NCI-H748 treated with DMSO at 0.1 percent for 48 hours (cell line): ENCODE measurements around the gene ZNF521.

Experiments
- DNase-seq: peaks from one replicate; lab custom pipeline; 2025; lab: John Stamatoyannopoulos, UW

The ZNF521 gene

DNA sequence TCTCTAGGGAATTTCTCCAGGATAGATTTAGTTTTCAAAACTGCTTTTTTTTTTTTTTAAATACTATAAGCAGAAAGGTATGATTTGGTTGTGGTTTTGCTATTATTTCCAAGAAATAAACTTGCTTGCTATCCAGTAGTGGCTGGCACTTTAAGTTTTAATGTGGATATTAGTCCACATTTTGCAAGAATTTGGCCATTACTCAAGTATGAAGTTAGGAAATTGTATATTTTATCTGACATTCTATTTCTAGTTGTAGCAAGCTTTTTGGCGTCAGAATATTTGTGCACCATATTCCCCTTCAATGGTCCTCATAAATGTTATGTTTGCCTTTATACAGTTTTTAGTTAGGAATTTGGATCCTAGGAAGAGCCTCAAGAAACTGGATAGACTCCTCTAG is 226.3 kb downstream of the ZNF521 start:
- DNase-seq, result no peak

DNA sequence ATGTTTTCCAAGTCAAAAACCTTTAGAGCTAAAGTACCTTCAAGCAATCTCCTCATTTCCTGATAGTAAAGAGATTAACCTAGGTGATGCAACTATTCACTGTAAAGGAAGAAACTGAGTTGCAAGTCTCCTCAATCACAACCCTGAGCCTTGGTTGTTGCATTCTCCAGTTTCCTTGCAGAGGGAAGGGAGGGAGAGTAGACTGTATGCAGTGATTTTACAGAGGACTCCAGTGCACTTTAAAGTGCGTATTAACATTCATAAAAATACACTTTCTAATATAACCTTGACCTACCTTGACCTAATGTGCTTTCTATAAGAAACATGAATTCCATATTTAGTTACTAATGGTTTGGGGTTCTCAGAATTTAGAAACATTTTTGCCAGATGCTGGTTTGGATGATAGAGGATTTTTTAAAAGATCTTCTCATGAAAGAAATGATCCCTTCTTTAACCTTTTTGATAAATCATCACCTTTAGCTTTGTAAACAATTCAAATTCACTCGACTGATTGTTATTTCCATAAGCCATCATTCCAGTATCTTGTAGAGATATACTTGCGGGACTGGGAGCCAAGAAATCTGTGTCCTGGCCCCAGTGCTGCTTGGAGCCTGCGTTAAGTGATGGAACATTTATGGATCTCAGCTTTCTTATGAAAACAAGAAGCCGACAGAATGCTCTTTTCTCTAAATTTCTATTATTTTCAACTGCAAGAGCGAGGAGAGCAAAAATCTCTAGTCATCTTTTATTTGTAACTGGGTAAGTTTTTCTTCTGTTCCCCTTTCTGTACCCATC is 228.3 kb downstream of the ZNF521 start:
- no peak for DNase-seq

DNA sequence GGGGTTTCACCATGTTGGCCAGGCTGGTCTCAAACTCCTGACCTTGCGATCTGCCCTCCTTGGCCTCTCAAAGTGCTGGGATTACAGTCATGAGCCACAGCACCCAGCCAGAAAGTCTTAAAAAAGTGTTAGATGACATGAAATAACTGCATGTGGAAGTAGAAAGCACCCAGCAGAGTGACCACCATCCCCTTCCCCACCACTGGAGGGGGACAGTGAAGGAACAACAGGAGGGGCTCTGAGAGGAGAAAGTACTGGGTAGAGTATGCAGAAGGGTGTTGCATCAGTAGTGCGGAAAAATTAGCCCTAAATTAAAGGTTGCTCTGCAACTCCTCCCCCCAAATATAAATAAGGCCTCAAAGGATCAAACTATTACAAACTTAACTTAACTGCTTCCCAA is 230.5 kb downstream of the ZNF521 start:
- no peak for DNase-seq

DNA sequence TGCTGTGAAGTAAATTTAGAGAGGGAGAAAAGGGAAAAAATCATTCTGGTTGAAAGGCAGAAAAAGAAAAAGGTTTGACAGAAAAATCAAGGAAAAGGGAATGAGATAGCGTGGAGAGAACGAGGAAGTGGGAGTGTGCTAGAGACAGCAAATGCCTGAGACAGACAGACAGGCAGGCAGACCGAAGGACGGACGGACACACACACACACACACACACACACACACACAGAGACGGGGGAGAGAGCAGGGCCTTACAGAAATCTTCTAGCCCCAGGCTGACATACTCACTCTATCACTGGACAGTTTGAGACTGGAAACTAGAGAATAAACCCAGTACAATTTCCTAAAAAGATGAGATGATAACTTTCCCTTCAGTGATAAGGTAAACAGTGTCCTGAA is 238.4 kb downstream of the ZNF521 start:
- no peak for DNase-seq

DNA sequence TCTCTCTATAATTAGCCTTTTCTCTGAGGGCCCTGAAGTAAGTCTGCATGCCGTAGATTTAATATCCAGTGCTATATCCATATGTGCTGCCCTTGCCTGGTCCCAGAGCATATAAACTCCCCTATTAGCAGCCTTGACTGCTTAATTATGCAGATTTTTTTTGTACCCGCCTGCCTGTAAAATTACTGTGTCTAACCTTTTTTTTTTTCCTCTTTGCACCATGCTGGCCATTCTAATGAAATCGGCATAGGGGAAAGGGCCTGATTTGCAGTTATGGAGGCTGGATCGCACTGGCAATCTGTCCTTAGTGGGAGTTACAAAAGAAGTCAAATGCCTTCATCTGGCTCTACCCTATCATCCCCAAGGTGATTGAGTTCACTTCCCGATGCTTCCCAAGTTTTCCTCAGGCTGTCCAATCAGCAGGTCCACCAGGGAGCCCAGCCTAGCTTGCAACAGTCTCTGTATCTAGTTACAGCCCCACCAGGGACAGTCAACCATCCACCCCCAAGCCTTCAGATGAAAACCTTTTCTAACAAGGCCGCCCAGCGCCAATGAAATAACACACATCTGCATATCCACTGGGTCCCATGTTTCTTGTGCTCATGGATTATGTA is 239.0 kb downstream of the ZNF521 start:
- DNase-seq, result no peak

DNA sequence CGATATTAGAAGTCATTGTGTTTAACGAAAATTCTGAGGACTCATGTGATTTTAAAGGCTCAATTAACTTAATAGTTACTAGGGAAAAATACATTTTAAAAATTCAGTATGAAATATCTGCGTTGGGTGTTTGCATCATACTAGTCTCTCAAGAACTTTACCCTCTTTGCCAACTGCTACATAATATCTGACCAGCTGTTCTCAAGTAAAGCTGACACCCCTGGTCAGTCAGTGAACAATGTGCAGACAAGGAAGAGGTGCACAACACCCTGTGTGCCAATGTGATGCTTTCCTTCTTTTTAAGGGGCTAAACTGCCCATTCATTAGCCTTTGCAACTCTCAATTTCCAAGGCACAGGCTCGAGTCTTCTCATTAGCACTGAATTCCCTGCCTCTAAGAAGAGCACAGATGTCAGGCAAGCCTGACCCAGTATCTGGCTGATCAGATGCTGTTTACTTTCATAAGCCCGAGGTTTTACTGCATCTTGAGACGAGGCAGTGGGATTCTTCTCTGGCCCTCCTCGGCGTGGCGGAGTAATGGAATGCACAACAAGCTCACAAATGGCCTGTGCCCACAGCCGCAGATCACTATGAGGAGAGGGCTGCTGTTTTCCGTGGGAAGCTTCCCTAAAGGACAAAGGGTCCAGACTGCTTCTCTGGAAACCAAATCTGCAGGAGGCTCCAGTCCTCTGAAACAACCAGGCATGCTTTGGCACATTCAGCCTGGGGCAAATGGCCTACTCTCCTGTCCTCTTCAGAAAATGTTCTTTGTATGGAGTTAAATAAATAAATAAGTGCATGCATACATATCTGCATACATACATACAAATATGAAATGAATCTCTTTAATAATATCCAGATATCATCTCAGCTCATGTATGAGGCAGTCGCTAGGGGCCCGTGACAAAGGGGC is 240.3 kb downstream of the ZNF521 start:
- DNase-seq, result no peak

DNA sequence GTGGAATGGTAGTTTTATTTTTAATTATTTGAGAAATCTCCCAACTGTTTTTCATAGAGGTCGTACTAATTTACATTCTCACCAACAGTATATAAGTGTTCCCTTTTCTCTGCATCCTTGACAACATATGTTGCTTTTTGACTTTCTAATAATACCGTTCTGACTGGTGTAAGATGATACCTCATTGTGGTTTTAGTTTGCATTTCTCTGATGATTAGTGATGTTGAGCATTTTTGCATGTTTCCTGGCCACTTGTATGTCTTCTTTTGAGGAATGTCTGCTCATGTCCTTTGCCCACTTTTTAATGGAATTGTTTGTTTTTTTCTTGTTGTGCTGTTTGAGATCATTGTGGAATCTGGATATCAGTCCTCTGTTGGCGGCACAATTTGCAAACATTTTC is 242.5 kb downstream of the ZNF521 start:
- DNase-seq, result no peak

DNA sequence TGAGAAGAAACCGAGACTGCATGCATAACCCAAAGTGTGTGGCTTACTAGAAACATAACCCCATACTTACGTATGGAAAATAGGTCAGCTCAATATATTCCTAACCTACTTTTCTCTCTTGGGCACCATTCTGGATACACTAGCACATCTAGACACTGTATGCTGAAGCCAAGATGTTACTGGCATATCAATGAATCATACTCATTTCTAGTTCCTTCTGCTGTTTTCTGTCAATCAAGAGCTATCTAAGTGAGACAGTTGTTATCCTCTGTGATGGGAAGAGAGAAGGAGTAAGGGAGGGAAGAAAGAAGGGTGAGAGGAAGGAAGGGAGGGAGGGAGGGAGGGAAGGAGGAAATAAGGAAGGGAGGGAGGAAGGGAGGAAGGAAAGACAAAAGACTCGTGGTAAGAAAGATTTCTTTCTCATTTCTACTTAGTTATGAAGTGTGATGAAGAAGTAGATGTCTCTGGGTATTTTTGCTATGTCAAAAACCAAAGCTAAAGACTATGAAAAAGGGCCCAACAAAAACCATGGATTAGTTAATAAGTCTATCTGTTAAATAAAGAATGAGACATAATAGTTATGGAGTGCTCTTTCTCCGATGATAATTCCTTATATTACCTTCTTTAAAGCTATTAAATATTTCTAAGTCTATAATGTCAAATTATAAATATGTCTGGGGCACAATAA is 248.4 kb downstream of the ZNF521 start:
- no peak for DNase-seq

DNA sequence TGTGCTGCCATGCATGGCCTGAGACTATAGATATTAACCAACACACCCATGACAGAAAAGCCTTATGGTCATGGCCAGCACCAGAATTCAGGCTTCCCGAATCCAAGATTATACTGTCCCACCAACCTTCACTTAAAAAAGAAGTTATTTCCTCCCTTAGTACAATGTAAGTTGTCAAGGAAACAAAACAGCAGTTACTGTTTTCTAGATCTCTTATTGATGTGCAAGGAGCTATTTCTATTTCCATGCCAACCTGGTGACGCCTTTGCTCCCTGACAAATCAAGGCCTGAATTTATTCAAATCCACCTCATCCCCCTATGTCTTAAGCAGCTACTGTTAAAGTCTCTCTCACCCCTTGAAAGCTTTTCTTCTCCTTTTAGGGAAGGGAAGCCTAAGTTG is 249.3 kb downstream of the ZNF521 start:
- no peak for DNase-seq

DNA sequence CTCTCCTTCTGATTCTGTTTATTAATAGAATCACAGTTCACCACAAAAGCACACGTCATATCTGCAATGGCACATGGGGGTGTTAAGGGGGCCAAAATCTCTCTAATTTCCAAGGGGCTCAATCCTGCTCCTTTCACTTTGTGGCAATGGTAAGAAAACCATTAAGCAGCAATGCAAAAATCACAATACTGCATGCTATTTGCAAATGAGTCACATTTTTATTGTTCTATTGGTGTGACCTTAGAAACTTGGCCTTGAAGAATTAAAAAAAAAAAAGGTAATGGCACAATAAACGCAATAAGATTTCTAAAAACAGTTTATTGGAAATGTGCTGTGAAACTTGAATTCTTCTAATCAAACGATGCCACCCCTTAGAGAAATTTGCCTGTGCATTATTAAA is 251.5 kb downstream of the ZNF521 start:
- DNase-seq, result no peak

DNA sequence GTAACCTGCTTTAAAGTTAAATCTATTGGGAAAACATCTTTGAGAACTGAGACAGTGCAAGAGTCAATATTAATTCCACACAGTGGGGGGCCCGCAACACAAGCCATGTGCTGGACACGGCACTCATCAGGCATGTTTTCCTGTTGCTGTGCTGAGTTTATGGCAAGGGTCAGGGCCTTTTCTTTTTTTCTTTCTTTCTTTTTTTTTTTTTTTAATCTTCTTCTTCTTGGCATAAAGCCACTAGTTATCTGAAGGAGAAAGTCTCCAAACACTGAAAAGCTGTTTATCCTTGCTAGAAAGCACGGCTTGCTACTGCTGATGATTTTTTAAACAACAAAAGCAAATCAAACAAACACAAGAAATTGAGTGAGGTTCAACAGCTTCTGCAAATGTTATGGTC is 252.1 kb downstream of the ZNF521 start:
- DNase-seq, result peak; percentile 18

DNA sequence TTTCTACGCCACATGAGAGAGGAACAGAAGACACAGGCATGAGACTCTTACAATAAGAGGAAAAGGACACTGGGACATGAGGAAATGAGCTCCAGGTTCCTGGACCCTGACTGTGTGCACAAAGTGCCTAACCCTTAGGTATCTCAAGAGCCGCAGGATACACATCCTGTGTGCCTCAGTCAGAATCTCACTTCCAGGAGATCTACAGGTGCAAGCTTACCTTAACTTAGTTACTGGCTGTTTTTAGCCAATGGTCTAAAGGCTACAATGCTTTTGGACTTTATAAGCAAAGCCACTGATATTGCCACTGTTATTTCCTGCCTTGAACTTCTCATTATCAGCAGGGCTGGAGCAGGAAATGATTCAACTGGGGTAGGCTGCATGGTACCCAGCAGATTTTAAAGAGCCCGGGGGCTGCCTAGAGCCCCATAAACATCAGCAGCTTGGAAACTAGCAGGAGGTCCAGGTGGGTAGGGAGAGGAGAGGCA is 254.4 kb downstream of the ZNF521 start:
- no peak for DNase-seq

DNA sequence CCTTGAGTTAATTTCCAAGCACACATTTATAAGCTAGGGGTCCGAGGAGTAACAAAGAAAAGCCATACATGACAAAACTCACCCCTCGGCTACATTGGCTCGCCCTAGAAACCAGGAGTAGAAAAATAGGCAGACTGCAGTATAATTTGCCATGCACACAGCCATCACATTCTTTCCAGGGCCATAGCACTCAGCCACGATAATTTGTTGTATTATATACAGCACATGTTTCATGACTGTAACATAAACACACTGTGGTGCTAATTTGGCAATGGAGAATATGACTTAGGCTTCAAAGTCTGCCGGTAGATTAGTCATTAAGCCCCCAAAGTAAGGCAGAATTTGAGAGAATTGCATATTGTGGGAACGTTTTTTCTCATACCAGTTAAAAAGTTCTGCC is 254.9 kb downstream of the ZNF521 start:
- no peak for DNase-seq

DNA sequence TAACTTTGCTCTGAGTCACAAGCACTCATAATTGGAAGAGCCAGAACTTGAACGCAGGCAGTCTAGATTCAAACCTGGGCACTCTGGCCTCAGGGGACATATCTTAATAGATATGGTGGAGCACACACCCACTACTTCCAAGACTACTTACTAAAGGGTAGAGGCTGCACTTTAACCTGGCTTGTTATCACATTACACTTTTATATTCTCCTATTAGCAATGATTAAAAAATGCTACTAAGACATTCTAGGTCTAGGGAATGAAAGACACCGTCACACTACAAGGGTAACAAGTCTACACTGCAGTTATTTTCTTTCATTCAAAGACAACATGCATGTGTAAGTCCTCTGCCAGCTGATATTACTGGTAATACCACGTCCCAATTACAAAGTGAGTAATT is 258.8 kb downstream of the ZNF521 start:
- DNase-seq, result no peak

DNA sequence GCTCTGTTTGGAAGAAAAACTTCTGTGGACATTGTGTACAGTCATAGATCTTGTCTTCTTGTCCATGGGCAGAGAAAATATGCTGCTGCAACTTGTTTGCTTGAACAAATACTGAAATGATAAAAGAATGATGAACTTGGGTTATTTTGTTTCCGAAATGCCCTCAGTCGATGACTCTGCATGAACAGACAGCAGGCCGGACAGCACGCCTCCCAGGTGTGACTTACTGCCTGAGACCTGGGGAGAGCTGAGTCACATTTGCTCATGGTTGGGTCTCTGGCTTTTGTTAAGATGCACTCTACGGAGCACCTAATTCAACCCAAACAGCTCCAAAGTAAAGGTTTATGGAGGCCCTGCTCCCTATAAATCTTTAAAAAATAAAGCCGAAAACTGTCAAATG is 262.5 kb downstream of the ZNF521 start:
- no peak for DNase-seq

DNA sequence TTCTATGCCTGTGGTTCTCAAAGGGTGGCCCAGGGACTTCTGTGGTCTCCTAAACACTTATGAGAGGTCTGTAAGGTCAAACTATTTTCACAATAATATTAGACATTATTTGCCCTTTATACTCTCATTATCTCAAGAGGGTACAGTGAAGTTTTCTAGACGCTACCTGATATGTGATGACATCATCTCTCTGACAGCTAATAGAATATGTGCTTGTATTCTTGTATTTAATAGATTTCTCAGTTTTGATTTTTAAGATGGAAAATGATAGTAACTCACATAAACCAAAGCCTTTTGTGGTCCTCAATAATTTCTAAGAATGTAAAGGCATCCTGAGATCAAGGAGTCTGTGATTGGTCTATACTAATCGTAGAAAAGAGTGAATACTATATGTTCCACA is 265.1 kb downstream of the ZNF521 start:
- DNase-seq, result no peak

DNA sequence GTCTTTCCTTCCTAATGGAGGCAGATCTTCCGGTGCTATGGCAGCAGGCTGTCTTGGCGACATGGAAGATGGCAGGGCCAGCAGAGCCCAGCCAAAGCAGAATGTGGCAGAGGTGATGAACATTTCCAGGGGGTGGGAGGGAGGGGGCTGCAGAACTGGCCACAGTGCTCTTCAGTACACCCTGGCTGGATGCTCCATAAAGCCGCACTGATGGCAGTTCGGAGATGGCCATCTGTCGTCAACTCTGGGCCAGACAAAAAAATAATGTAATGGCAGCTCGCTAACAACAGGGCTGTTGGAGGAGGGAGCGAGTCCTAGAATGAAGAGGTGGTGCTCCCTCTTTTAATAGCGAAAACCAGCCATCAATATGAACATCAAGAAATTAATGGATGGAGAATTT is 271.0 kb downstream of the ZNF521 start:
- DNase-seq, result no peak

DNA sequence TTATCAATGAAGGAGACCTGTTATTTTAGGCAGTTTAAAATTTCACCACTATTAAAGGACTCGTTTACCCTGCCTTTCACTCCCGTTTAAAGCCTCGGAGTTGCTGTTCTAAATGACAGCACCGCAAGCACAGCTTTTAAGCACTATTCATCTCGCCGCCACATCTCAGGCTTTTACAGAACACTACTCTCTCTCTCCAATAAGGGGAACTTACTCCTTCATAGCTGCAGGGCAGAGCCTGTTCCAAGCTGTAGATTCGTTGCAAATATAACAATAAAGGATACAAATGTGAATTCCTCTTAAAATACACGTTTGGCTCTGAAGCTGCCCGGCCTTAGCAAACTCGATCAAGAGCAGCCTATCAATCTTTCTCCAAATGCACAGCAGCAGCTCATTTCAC is 271.8 kb downstream of the ZNF521 start:
- no peak for DNase-seq

DNA sequence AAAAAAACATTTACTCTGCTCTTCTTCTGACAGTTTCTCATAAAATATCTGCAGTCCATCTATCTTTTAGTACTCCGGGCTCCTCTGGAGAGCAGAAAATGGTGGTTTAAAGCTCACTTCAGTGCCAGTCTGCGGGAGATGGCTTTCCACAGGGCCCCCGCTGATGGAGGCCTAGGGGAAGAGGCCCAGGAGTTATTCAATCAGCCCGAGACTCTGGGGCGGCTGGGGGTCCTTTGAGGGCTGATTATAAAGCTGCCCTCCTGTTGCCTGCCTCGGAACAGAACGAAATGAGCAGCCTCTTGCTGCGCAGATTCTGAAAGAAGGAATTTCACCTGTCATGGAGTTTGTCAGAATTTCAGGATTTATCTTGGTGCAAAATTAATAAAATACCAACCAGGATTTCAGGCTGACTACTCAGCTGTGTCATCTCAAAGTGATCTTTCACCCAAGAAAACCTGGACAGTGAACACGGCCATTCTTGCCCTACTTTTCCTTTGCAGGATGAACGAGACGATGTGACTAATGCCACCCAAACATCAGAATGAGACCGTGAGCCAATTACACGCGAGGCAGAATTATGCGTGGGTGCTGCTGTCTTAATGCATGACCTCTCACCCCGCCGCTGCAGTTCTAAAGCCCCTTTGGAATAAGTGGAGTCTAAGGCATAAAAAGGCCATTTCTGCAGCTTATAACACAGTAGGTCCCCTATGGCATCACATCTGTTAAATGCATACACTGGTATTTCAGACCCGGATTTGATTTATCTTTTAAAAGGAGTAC is 273.8 kb downstream of the ZNF521 start:
- DNase-seq, result no peak

DNA sequence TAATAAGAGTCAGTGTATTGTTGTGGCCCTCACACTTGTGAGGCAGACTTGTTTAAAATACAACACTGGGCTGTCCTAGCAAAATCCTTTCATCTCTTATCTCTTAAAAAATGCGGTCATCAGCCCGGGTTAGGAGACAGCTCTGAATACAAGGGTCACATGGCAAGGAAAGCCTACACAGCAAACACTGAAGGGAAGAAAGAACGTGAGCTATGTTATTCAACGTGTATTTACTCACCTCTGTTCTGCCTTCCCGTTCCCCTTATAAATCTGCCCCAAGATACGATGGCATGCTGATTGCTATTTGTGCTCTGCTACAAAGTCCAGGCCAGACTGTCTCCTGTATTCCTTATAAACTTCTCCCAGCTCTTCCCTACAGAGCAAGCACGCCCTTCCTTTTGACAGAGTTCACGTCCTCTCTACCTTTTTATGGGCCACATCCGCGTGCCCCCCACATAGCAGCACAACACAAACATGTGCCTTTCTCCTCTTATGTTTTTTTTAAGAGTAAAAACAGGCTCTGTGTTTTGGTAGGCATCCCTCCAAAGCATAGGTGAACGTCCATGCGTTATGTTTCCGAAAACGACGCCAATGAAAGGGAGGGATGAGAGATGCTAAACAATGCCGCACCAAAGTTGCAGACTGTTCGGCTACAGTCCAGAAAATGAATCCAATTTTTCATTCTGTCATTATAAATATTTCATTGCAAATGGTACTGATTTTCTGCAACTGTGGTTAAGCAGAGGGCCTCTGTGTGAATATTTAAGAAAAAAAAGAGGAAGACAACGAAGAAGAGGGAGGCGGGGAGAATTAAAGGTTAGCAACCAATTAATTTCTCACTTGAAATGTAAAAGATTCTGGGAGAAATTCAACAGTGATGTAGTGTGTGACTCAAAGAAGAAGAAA is 274.7 kb downstream of the ZNF521 start:
- no peak for DNase-seq
